Gastroesophageal sphincter (tissue), 4 donors: ENCODE measurements around the gene TOMM34. TPM values are rescaled to one million over a fixed set of nuclear protein-coding genes. Genes with fewer than 3 reads are reported as not detected.

Experiments
- ATAC-seq: fragments of 150-250 bp; one replicate; pipeline ENCODE4 v1.9.1; 2016; ENCODE audit warnings: mild to moderate bottlenecking, moderate library complexity
- H3K27ac ChIP-seq, 4 donors: fragments of 200-600 bp; sonication (generic) in 3 of 4; 1 replicate in 3 of 4; 2 replicates in 1 of 4; pipeline ENCODE4 v1.5.1; 2016 to 2019
- H3K27me3 ChIP-seq: fragments of 200-600 bp; sonication (generic); one replicate; pipeline ENCODE4 v1.5.1; 2019
- H3K36me3 ChIP-seq, 2 donors: fragments of 200-600 bp; sonication (generic); one replicate each; pipeline ENCODE4 v1.5.1; 2019; ENCODE audit warnings: control low read depth in 1 of 2
- H3K4me1 ChIP-seq, 3 donors: fragments of 200-600 bp; sonication (generic); 1 replicate in 2 of 3; 2 replicates in 1 of 3; pipeline ENCODE4 v1.5.1; 2016 to 2019; ENCODE audit warnings: control low read depth in 2 of 3
- H3K4me3 ChIP-seq, 2 donors: fragments of 200-600 bp; sonication (generic); one replicate each; pipeline ENCODE4 v1.5.1; 2019; ENCODE audit warnings: mild to moderate bottlenecking in 1 of 2, moderate library complexity in 1 of 2
- H3K9me3 ChIP-seq, 3 donors: fragments of 200-600 bp; sonication (generic); one replicate each; pipeline ENCODE4 v1.5.1; 2017 to 2019; ENCODE audit warnings: control low read depth in 2 of 3
- EP300 ChIP-seq: sonication (generic); formaldehyde crosslinking; IDR thresholded peaks from one replicate; pipeline ENCODE4 v1.6.1; 2017; ENCODE audit warnings: antibody characterized with exemption, mild to moderate bottlenecking
- POLR2A ChIP-seq, 2 donors: fragments of 450-650 bp; IDR thresholded peaks; one replicate each; pipeline ENCODE4 v1.6.1; 2017; ENCODE audit warnings: antibody characterized with exemption in 2 of 2, mild to moderate bottlenecking in 2 of 2, moderate library complexity in 1 of 2
- POLR2AphosphoS5 ChIP-seq: sonication (generic); formaldehyde crosslinking; IDR thresholded peaks from one replicate; pipeline ENCODE4 v1.6.1; 2017; ENCODE audit warnings: antibody characterized with exemption
- WGBS, 2 donors: methylation state at CpG; one replicate each; pipeline ENCODE4 v1.1.5; 2018; ENCODE audit warnings: low coverage in 1 of 2; 5-methylcytosine and 5-hydroxymethylcytosine counted together
- total RNA-seq, 4 donors: library from RNA; depleted of rRNA; stranded (reverse); fragments of >200 nt; gene quantifications; one replicate each; pipeline ENCODE4 v1.1.0, GENCODE V29; 2016
- TF ChIP-seq, protein P1 (sequence below), 4 experiments: fragments of 200-600 bp in 2 of 4; fragments of 450-650 bp in 2 of 4; sonication (generic) in 1 of 4; IDR thresholded peaks; one replicate each; pipeline ENCODE4 v1.5.1; 2017 to 2019; ENCODE audit warnings: antibody characterized with exemption in 4 of 4, mild to moderate bottlenecking in 2 of 4, moderate library complexity in 2 of 4

TOMM34 gene
- total RNA-seq, 4 donors from 2014 or later: 6.8 to 16.5 (median 13.8) TPM

DNA sequence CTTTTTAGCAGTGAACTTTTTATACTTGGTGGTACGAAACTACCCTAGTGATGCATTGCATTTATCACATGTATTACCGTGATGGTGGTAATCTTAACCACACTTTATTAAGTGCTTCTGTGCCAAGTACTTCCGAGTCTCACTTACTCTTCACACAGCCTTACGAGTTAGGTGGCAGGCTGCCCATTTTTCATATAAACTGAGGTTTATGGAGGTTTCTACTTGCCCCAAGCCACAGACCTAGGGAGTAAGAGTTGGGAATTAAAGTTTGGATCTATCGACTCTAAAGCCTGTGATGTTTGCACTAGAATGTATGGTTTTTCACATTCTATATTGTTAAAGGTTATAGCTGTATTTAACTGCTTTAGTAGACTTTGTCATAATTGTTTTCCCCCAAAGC is 55.8 kb downstream of the TOMM34 start:
- TF ChIP-seq EP300: no peak
- TF ChIP-seq POLR2AphosphoS5: no peak
- TF ChIP-seq, protein P1, sequence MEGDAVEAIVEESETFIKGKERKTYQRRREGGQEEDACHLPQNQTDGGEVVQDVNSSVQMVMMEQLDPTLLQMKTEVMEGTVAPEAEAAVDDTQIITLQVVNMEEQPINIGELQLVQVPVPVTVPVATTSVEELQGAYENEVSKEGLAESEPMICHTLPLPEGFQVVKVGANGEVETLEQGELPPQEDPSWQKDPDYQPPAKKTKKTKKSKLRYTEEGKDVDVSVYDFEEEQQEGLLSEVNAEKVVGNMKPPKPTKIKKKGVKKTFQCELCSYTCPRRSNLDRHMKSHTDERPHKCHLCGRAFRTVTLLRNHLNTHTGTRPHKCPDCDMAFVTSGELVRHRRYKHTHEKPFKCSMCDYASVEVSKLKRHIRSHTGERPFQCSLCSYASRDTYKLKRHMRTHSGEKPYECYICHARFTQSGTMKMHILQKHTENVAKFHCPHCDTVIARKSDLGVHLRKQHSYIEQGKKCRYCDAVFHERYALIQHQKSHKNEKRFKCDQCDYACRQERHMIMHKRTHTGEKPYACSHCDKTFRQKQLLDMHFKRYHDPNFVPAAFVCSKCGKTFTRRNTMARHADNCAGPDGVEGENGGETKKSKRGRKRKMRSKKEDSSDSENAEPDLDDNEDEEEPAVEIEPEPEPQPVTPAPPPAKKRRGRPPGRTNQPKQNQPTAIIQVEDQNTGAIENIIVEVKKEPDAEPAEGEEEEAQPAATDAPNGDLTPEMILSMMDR (IDR thresholded peaks at IDR 0.05): no peak
- TF ChIP-seq POLR2A (IDR thresholded peaks at IDR 0.05): no peak
- peaks cover 0 to 20% (median 0%) of the 10 kb centered on the region in 3 donors for H3K4me1 ChIP-seq
- H3K4me3 ChIP-seq: no peak overlapping the region
- no peaks in the 10 kb centered on the region for H3K27me3 ChIP-seq
- no peak overlapping the region for H3K27ac ChIP-seq
- 64 to 77% methylated on average over 4 to 5 of the region's 5 CpGs for WGBS, 2 donors
- peaks cover 3 to 75% of the 10 kb centered on the region in 2 donors for H3K36me3 ChIP-seq
- H3K9me3 ChIP-seq: no peaks in the 10 kb centered on the region
- ATAC-seq: no peak

DNA sequence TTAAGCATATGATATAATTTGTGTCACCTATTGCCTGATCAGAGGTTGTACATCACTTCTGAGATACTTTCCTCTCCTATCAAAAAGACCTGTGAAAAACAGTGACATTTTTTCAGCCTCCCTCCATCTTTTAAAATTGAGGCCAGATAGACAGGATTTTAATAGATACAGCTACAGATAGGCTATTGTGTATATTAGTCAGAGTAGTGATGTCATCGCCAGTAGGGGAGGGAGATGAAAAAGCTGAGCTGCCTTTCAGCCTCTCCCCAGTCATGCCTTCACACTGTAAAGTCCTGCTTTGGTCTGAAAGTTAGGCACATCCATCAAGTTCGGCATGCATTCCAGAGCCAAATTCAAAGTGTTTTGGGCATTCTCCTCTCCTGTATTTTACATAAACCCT is 58.2 kb downstream of the TOMM34 start:
- H3K4me3 ChIP-seq: no peak overlapping the region
- H3K36me3 ChIP-seq: peaks cover 3 to 62% of the 10 kb centered on the region in 2 donors
- H3K27me3 ChIP-seq: no peaks in the 10 kb centered on the region
- peaks cover 0 to 39% (median 4%) of the 10 kb centered on the region in 3 donors for H3K4me1 ChIP-seq
- WGBS, 2 donors: 69 to 100% methylated on average over 1 to 2 of the region's 2 CpGs
- no peak for ATAC-seq
- TF ChIP-seq, protein P1 (IDR thresholded peaks at IDR 0.05): no peak
- no peak for TF ChIP-seq EP300
- no peak for TF ChIP-seq POLR2AphosphoS5
- TF ChIP-seq POLR2A (IDR thresholded peaks at IDR 0.05): no peak
- no peak overlapping the region for H3K27ac ChIP-seq
- H3K9me3 ChIP-seq: no peaks in the 10 kb centered on the region

GRCh38 chr20:44900231-44900854 is 59.9 kb downstream of the TOMM34 start:
- H3K4me1 ChIP-seq: peaks cover 4 to 55% (median 9%) of the 10 kb centered on the region in 3 donors
- H3K27ac ChIP-seq: no peak overlapping the region
- no peak overlapping the region for H3K4me3 ChIP-seq
- ATAC-seq: no peak
- H3K36me3 ChIP-seq: peaks cover 3 to 46% of the 10 kb centered on the region in 2 donors
- 88 to 92% methylated on average over 4 to 5 of the region's 5 CpGs for WGBS, 2 donors
- H3K9me3 ChIP-seq: no peaks in the 10 kb centered on the region
- no peak for TF ChIP-seq EP300
- no peak for TF ChIP-seq POLR2A (IDR thresholded peaks at IDR 0.05)
- H3K27me3 ChIP-seq: no peaks in the 10 kb centered on the region

GRCh38 chr20:44897133-44897532 is 63.1 kb downstream of the TOMM34 start:
- ATAC-seq: no peak
- Histone ChIP-seq H3K4me1 (peaks cover 4 to 81% (median 9%) of the 10 kb centered on the region in 3 donors), H3K36me3 (peaks cover 0 to 13% of the 10 kb centered on the region in 2 donors), H3K27ac (no peak overlapping the region), H3K9me3 (no peaks in the 10 kb centered on the region), H3K4me3 (no peak overlapping the region), H3K27me3 (no peaks in the 10 kb centered on the region)
- 75 to 80% methylated on average over 1 of the region's 1 CpG for WGBS, 2 donors
- no peak for TF ChIP-seq POLR2A (IDR thresholded peaks at IDR 0.05)
- no peak for TF ChIP-seq EP300
- TF ChIP-seq, protein P1 (IDR thresholded peaks at IDR 0.05): no peak
- no peak for TF ChIP-seq POLR2AphosphoS5

- Histone ChIP-seq H3K9me3 (no peaks in the 10 kb centered on the region), H3K36me3 (peaks cover 0 to 8% of the 10 kb centered on the region in 2 donors), H3K27ac (peak overlapping the region in 1 of 4 donors; percentile 7), H3K4me3 (no peak overlapping the region), H3K4me1 (peaks cover 4 to 86% (median 9%) of the 10 kb centered on the region in 3 donors), H3K27me3 (no peaks in the 10 kb centered on the region)
- TF ChIP-seq, protein P1 (IDR thresholded peaks at IDR 0.05): no peak
- TF ChIP-seq POLR2A (IDR thresholded peaks at IDR 0.05) (no peak), EP300 (no peak), POLR2AphosphoS5 (no peak)
- WGBS, 2 donors: 67 to 71% methylated on average over 1 of the region's 1 CpG
- no peak for ATAC-seq
These were observed 63.6 kb downstream of the TOMM34 start for GRCh38 chr20:44896583-44896982.
